Jurkat, Clone E6-1 (cell line): ENCODE measurements around the gene RALGDS.
A peak's percentile ranks its signal among the peaks of the same experiment; 100 is the strongest.
"Not testable (repeated sequence)": the region's sequence is repeated elsewhere in the genome, so short reads cannot be mapped to it uniquely, and the experiment has no call there.

ENCODE experiments used
- DNase-seq: peaks from one replicate; pipeline ENCODE4 v3.0.0-alpha.2; 2011; ENCODE audit warnings: low read depth, low spot score
- H3K4me3 ChIP-seq: 2 replicates; pipeline ENCODE4 v1.5.1; 2011; ENCODE audit warnings: mild to moderate bottlenecking, low read length, control low read depth, moderate library complexity

RALGDS gene

GRCh38 chr9:133100506-133101355 is 20.3 kb downstream of the RALGDS start:
- no peak for DNase-seq

GRCh38 chr9:133099726-133100505 is 21.1 kb downstream of the RALGDS start:
- H3K4me3 ChIP-seq, result no peak overlapping the region
- no peak for DNase-seq

More at GRCh38 chr9:133100506-133101355, 20.3 kb downstream of the RALGDS start:
- no peak overlapping the region for H3K4me3 ChIP-seq

DNA sequence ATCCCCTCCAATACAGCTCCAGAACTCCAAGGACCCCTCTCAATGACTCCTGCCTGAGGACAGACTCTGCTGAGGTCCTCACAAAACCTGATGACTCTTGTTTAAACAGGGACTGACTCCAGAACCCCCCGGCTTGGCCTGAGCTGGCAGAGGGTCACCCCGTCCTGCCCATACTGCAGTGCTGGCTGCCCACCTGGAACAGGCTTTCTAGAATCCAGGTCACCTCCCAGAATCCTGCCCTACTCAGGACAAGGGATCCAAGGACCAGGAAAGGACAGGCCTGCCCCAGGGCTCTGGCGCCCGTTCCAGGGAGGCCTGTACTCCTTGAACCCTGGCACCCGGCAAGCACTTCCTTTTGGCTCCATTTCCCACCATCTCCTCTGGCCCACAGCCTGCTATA is 22.2 kb downstream of the RALGDS start:
- DNase-seq, result no peak
- H3K4me3 ChIP-seq, result no peak overlapping the region

- no peak for DNase-seq
- no peak overlapping the region for H3K4me3 ChIP-seq
These were observed 22.8 kb downstream of the RALGDS start for GRCh38 chr9:133098104-133098754.

- DNase-seq, result no peak
- no peak overlapping the region for H3K4me3 ChIP-seq
These were observed 26.1 kb downstream of the RALGDS start for GRCh38 chr9:133094842-133095393.

DNA sequence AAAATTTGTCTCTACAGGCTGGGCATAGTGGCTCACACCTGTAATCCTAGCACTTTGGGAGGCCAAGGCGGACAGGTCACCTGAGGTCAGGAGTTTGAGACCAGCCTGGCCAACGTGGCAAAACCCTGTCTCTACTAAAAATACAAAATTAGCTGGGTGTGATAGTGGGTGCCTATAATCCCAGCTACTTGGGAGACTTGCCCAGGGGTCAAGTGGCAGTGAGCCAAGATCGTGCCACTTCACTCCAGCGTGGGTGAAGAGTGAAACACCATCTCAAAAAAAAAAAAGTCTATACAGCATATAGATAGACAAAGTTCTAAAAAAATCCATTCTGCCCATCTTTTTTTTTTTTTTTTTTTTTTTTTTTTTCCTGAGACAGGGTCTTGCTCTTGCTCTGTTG is 26.7 kb downstream of the RALGDS start:
- H3K4me3 ChIP-seq, DNase-seq: not testable (repeated sequence)

DNA sequence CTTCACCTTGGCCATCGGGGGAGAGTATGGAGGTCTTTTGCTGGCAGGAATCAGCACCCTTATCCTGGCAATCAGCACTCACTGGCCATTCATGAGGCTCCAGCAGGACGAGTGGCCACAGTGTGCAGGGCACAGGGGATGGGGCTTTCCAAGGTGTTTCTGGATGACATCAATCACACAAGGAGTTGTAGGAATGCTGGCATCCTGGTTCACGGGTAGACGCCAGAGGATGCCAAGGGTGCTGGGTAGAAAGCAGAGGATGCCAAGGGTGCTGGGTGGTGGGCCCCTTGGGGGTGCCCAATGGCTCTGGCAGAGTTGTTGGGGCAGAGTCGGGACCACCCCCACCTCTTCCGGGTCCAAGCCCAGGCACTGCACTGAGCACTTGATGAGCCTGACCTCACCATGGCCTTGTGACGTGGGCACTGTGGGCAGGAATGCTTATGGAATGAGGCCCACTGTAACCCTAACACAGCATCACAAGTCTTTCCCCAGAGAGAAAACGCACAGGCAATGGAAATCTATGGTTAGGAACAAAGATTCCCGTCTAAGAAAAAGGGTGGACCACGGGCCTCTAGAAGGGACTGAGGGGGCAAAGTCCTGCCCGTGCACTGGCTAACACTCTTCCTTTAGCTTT is 30.2 kb downstream of the RALGDS start:
- H3K4me3 ChIP-seq, result no peak overlapping the region
- DNase-seq, result no peak

GRCh38 chr9:133090187-133090586 is 30.9 kb downstream of the RALGDS start:
- DNase-seq, result no peak
- no peak overlapping the region for H3K4me3 ChIP-seq

DNA sequence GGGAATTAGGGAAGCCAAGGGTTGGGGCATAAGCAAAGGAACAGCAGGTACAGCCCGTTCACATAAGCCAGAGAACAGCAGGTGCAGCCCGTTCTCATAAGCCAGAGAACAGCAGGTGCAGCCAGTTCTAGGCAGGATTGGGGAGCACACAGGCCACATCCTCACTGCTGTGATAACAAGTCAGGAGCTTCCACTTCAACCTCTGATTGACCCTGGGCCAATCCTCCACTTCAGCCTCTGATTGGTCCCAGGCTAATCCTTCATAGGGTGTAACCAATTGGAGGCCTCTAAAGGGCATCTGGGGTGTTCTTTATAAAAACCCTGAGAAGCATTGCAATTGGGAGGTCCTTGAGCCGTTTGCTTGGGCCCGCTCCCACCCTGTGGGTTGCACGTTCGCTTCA is 31.8 kb downstream of the RALGDS start:
- peak; percentile 78 for DNase-seq
- no peak overlapping the region for H3K4me3 ChIP-seq

GRCh38 chr9:133088756-133089155 is 32.3 kb downstream of the RALGDS start:
- no peak for DNase-seq
- no peak overlapping the region for H3K4me3 ChIP-seq

GRCh38 chr9:133088146-133088750 is 32.8 kb downstream of the RALGDS start:
- DNase-seq, result no peak
- no peak overlapping the region for H3K4me3 ChIP-seq

- H3K4me3 ChIP-seq, result no peak overlapping the region
- no peak for DNase-seq
These were observed 33.5 kb downstream of the RALGDS start for GRCh38 chr9:133087429-133088145.

GRCh38 chr9:133086894-133087293 is 34.1 kb downstream of the RALGDS start:
- H3K4me3 ChIP-seq, result no peak overlapping the region
- no peak for DNase-seq

GRCh38 chr9:133086212-133086860 is 34.7 kb downstream of the RALGDS start:
- DNase-seq, H3K4me3 ChIP-seq: not testable (repeated sequence)

DNA sequence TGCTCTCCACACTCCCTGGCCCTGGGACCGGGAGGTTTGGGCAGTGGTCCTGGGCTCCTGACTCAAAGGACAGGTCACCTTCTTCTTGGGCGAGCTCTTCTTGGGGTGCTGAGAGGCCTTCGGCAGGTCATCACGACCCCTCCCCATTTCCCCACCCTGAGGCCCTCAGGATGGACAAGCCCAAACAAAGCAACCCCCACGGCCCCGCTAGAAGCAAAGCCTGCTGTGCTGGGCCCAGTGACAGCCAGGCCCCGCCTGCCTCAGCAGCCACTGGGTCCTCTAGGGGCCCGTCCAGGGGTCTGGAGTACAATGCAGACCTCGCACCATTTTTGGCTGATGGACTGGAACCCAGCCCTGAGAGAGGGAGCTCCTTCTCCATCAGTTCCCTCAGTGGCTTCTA is 37.4 kb downstream of the RALGDS start:
- not testable (repeated sequence) for DNase-seq, H3K4me3 ChIP-seq

GRCh38 chr9:133081957-133082644 is 38.9 kb downstream of the RALGDS start:
- DNase-seq, H3K4me3 ChIP-seq: not testable (repeated sequence)
